Activated CD4-positive, alpha-beta T cell treated with anti-CD3 and anti-CD28 coated beads, Interleukin-2, amount 50 U/mL, for 4 hours (primary cell): ENCODE data around the gene SRGAP2C.
"Not testable (repeated sequence)": the region's sequence is repeated elsewhere in the genome, so short reads cannot be mapped to it uniquely, and the experiment has no call there.

Experiments used
- DNase-seq, 2 experiments: peaks; one replicate each; pipeline ENCODE4 v3.0.0-alpha.2; 2020

The SRGAP2C gene

DNA sequence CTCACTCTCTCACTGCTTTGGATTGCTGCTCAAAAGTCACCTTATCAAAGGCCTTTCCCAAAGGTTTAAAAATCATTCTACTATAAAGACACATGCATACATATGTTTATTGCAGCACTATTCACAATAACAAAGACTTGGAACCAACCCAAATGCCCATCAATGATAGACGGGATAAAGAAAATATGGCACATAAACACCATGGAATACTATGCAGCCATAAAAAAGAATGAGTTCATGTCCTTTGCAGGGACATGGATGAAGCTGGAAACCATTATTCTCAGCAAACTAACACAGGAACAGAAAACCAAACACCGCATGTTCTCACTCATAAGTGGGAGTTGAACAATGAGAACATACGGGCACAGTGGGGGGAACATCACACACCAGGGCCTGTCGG, 45.9 kb downstream of the SRGAP2C start:
- DNase-seq, result not testable (repeated sequence)

DNA sequence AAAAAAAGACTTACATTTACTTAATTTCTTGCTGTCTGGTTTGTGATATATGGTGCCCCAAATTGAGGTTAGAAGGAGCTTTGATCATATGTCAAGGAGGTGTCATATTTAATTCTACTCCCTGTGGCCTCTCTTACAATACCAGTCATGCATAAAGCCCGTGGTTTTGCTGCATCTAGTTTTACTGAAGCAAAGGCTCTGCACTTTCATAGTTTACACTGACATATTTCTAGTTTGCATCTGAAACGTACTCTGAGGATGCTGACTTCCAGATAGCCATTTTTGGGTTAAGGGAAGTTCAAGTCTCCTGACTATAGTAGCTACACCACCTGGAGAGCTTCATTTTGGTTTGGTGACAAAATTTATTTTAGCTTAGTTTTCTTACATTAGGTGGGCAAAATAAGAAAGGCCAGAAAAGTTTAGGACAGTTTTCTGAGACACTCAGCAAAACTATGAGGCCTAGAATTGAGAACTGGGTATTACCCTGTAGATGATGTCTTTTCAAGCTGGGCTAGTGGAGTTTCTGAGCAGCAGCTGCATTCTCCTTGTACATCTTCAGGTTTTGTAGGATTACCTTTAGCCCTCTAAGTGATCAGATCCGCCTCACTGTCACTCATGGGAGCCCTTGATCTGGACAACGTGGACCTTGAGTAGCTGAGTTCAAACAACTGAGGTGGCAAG, 47.8 kb downstream of the SRGAP2C start:
- DNase-seq, result not testable (repeated sequence)

DNA sequence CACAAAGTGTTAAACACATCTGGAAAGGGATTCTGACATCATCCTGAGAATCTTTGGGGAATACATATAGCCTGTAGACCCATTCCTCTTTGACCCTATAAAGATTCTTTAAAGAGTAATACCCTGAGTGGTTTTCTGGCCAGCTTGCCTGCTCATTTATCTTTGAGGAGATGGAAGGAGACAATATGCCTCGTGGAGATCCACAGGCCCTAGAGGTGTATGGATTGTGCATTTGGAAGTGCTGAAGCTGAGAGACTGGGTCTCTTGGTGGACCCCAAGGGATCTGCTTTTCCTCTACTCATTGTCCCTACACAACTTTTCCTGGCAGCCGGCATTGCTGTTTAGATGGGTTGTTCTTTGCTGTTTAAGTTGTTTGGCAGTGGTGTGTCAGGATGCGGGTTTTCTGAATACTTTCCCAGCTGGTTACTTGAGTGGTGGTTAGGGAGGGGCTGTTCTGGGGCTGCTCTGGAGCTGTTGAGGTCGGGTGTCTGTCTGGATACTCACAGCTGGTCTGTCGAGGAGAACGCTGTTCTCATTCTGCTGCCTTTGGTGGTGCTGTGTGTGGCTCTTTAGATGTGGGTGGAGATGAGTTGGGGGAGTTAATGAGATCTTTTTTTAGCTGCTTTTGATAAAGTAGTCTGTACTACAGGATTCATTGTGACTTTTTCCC, 49.5 kb downstream of the SRGAP2C start:
- not testable (repeated sequence) for DNase-seq

DNA sequence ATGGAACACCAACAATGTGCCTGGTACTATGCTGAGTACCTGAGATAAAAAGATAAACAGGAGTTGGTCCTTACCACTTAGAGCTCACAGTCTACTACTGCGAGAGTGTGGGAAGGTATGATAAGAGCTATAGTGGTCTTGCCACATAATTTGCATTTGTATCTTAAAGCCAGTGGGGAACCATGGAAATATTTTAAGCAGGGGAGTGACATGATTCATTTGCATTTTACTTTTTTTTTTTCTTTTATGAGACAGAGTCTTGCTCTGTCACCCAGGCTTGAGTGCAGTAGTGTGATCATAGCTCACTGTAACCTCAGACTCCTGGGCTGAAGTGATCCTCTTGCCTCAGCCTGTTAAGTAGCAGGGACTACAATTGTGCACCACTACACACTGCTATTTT, 53.6 kb downstream of the SRGAP2C start:
- DNase-seq, result not testable (repeated sequence)

DNA sequence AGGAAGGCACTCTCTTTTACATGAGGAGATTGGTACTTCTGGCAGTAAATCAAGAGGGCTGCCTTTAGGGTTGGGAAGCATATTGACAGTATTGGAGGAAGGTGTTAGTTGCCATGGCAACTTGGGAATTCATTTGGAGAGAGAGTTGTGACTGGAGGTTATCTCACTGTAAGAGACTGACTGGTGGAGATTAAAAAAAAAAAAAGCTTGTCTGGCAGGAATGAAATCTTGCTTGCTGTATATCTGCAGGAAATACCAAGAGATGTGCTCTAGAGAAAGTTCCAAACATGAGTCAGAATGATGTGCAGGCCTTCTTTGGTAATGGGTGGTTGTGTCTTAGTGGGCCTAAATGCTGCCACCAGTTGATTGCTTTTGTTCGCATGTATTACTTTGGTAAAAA, 59.1 kb downstream of the SRGAP2C start:
- DNase-seq, result not testable (repeated sequence)

DNA sequence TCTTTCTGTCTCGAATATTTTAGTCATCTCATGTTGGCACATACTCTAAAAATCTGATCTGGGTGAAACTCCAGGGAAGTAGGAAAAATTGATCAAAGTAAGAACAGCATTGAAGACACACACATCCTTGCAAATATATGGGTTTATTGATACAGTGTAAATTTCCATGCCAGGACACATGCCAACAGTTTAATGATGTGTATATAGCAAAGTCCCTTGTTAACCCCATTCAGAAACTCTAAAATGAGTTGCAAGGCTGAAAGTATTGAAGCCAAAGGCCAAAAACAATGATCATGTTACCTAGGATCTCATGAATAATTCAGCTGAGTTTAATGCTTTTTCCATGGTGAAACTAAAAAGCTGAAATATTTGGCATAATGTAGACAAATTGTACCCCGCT, 61.6 kb downstream of the SRGAP2C start:
- not testable (repeated sequence) for DNase-seq

DNA sequence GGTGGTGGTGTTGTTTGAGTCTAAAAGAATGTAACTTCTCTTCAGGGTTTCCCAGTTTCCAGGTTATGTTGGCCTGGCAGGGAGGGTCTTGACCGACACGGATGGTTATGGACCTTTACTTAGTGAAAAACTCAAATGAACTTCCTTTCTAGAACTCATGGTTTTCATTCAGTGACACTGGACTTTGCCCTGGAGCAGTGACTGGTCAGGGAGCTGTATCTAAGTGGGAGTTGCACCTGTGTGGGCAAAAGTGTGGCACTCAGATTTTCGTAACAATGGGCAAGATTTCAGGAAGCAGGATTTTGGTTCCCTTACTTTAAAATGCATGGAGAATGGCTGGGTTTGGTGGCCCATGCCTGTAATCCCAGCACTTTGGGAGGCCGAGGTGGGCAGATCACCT, 67.9 kb downstream of the SRGAP2C start:
- not testable (repeated sequence) for DNase-seq

DNA sequence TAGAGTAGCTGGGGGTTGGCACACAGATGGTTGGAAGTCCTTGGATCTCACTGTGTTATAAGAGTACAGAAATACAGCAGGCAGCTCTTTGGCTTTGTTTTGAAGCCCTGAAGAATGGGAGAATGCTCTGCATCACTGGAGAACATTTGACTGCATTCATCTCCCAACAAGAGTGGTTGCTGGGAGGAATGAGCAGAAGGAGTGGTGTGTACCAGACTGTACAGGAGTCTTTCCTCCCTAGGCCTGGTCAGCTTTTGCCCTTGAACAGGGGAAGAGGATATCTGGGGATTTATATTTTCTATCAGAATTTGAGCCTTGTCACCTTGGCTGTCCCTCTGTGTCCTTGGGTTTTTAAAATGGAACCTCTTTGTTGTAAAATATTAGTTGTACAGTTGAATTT, 69.8 kb downstream of the SRGAP2C start:
- DNase-seq, result not testable (repeated sequence)

DNA sequence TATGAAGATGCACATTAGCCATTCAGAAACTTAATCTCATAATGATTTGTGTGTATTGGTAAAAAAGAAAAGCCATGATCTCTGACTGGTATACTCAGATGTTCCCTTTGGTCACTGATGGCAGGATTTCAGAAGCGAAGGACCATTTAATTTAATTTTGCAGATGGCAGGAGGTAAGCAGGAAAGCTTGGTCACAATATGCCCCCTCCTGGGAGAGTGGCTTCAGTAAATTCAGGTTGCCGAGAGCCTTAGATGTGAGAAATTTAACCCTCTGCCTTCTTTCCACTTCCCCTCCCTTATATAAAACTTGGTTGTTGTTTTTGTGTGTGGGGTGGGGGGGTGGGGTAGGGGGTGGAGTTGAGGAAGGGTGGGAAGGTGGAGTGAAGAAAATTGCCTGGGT, 72.9 kb downstream of the SRGAP2C start:
- not testable (repeated sequence) for DNase-seq

DNA sequence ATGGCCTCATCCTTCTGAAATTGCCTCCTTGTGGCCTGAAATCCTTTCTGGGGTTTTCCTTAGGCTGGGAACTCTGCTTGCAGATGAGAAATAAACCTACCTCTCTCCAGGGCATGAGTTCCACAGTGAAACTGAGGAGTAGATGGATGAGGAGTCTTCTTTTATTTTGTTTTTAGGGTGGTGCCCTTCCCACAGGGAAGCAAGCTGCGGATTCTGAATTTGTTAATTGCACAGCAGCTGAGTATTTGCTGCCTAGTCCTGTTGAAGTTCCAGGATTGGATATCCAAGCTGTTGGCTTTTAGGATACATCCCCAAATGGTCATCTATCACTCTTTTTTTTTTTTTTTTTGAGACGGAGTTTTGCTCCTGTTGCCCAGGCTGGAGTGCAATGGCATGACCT, 73.4 kb downstream of the SRGAP2C start:
- DNase-seq, result not testable (repeated sequence)

DNA sequence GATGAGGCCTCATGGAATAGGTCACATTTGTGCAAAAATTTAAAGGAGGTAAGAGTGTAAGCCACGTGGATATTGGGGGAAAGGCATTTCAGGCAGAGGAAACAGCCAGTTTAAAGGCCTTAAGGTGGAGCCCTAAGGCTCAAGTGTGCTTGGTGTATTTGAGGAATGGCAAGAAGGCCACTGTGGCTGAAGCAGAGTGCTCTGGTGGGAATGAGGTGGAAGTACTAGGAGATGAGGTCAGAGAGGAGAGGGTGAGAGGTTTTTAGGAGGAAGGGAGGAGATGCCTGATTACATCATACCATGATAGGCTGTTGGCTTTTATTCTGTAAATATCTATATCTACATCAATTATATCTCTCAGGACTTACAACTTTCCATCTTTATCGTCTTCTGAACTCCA, 75.4 kb downstream of the SRGAP2C start:
- DNase-seq, result not testable (repeated sequence)

DNA sequence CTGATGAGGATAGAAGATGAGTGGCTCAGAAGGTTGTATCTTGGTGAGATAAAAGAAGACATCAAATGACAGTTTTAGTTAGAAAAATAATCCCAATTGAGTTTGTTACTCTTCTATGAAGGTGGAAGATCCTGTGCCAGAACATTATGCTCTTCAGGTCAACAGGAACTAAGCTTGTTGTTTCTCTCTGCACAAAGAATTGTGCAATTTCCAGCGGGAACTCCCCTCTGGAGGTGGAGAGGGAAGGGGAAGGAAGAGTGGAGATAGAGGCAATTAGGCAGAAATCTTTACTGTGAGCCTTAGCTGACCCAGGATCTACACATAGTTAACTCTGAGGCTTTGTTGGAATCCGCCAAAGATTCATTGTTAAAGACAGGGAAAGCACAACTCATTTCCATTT, 77.4 kb downstream of the SRGAP2C start:
- not testable (repeated sequence) for DNase-seq

DNA sequence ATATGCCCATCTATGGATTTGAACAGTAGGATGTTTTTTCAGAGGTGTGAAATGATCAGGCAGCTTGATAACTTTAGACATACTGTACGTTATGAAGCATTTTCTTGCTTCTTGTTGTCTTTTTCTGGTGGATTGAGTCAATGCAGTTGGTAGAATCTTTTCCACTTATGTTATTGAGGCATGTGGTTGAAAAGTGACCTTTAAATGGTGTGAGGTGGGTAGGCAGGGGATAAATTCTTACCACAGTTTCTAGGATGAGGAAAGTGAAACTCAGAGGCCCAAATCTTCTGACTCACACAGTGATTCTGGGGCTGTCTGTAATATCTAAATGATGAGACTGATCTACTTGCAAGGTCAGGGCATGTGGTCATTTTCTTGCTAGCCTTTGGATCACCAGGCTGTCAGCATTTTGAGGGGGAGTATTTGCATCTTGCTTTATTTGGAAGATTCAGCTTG, 79.0 kb downstream of the SRGAP2C start:
- DNase-seq, result not testable (repeated sequence)

DNA sequence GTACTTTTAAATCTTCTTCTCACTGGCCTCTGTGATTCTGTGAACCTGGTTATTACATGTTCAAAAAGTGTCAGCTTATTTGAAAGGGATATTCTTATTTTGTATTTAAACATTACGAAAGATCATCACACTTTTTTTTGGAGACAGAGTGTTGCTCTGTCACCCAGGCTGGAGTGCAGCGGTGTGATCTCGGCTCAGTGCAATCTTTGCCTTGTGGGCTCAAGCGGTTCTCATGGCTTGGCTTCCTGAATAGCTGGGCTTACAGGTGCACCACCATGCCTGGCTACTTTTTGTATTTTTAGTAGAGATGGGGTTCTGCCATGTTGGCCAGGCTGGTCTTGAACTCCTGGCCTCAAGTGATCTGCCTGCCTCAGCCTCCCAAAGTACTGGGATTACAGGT, 82.3 kb downstream of the SRGAP2C start:
- not testable (repeated sequence) for DNase-seq

DNA sequence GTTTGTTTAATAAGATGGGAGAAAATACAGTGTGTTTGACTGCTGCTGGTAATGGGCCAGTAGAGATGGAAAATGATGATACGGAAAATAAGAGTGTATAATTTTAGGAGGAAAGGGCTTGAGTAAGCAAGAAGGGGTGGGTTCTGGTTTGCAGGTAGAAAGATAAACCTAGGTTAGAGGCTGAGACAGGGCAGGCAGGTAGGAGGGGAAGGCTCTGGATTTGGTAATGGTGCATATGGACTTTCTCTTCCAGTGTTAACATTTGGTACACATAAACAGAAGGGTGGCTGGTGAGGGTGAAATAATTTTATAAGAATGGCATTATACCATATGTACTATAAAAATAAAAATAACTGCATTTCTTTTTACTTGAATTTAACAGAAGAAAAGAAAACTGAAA, 84.5 kb downstream of the SRGAP2C start:
- not testable (repeated sequence) for DNase-seq

DNA sequence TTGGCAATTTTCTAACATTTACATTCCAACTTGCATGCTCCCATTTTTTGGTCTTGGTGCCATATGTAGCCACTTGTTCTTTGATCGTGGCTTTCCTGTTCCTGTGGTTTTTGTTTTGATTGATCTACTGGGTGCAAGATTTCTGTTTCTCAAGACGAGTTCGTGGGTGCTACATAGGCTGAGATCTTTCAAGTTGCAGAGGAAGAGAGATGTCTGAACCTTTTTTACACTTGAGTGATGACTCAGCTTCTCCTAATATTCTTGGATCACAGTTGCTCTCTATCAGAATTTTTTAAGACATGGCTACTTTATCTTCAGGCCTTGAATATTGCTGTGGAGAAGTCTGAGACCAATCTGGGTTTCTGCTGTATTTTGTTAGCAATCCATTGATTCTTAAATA, 85.2 kb downstream of the SRGAP2C start:
- DNase-seq, result not testable (repeated sequence)

DNA sequence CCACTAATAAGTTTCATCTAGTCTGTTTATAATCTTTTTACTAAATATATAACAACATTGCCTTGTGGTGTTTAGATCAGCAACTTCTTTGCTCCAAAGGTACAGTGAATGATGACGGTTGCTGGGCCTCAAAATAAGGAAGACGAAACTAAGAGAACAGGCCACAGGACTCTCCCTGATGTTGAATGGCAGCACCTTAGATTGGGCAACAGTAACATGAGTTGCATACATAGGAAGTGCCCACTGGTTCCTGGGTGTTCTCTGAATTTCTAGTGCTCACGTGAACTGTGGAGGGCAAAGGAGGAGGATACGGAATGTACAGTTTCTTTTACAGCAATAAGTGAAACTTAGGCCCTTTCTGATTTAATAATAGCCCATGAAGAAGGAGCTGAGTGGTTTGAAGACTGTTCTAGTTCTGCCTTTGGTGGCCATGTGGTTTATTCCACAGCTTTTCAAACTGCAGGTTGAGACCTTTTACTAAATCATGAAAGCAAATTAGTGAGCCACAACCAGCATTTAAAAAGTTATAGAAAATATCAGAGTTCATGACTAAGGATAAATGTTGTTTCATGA, 86.5 kb downstream of the SRGAP2C start:
- DNase-seq, result not testable (repeated sequence)

DNA sequence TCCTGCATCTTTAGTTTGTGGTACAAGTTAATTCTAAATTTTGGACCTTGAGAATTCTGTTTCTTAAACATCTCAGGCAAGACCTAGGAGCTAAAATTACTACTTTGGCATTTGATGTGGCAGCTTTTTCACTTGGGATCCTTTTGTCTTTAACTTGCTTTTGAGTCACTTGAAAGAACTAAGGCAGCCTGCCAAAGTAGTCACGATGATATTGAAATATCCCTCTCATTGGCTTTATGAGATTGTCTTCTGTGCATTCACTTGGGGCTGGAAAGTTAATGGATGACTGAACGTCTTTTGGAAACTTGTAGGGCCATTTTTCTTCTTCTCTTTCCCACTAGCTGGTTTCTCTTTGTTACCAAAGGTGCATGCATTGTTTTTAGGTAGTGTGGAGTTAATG, 90.7 kb downstream of the SRGAP2C start:
- not testable (repeated sequence) for DNase-seq

DNA sequence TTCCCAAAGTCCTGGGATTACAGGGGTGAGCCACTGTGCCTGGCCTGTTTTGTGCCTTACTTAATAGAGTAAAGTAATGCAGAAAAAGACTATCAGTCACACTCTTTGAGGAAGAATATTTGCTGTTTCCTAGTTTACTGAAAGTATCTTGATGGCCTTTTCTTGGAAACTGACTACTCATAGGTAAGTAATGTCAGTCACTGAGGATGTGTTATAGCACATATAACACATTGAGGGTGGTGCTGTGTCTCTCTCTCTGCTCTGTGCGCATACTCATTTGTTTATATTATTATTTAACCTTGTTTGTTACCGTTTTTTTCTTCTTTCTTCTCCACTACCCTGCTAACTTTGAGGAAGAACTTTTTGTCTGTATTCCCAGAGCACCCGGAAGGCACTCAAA, 93.4 kb downstream of the SRGAP2C start:
- DNase-seq, result not testable (repeated sequence)

DNA sequence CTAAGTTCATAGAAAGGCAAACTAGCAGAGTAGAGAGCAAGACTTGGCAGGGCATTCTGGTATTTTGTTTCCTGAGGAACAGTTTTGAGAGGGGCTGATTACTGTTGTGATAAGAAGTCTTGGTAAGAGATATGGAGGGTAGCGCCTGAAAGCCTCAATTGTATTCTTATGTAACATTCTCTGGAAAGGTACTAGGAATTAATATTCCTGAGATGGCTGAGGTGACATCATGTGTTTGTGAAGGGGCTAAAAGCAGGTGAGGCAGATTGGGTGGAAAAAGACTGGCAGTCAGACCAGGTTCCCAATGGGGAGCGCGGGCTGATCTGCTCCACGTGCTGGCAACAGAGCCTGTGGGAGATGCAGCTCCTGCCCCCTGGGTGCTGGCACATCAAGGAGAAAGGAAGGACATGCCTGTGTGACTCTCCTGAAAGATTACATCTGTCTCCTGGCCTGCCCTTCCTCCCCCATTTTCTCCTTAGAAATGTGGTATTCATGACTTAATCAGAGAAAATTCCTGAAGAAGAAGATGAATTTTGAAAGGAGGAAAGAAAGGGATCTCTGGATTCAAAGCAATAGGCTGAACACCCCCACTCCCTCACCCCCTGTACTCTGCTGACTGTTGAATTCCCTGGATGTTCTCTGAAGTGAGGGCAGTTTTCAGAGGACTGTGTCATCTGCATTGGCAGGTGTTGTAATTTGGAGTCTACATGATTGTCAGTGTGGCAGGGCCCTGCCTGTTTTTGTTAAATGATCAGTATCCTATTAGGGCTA, 94.2 kb downstream of the SRGAP2C start:
- not testable (repeated sequence) for DNase-seq

DNA sequence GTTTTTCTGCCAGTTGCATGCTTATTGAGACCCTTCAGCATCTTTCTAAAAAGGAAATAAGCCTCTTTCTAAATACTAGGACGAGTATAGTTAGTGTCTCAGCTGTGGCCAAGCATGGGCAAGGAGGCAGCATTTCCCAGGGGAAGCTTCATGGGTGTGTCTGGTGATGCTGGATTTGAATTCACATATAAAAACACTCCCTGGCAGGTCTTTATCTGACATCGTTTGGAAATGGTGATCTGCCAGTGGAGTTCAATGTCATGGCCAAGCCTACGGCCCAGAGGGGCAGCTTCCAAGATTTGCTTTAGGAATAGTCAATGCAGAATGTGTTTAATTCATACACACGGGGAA, 94.7 kb downstream of the SRGAP2C start:
- DNase-seq, result not testable (repeated sequence)

DNA sequence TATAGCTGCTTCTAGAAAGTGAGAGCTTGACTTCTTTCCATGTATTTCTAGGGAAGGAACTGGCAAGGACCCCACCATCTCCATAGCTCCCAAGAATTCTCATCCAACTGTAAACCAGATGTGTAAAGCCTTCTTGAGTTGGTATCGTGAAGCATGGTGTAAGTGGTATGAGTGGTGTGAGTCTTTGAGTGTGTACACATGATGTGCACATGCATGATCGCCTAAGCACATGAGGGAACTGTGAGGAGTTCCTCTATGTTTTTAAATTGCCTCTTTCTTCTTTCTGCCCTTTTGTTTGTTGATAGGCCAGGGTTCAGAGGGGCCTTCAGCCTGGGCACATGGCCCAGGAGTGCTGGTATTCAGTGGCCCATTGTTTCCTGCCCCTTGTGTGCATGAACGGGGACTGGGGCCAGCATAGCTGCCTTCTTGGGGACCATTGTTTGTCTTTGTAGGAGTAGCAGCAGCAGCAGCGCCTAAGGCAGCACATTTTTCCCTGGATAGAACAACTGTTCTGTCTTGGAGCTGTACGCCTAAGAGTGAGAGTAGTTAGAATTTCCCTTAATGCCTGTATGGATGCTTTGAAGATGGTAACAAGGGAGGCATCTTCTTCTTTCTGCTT, 96.0 kb downstream of the SRGAP2C start:
- DNase-seq, result not testable (repeated sequence)

DNA sequence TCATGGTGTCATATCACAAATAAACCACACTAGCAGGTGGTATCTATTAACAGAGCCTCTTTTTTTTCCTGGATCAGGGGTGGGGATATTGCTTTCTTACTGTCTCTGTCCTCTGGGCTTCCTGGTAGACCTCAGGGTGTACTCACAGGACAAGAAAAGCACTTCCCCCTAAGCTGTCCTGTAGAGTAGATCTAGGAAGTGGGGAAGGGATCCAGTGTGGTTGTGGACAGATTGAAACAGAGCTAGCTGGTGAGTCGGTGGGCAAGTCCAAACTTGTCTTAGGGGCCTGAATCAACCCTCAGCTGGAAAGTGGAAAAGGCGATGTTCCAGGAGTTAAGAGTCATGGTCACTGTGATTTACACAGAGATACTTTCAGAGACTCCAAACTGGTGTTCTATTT, 96.7 kb downstream of the SRGAP2C start:
- not testable (repeated sequence) for DNase-seq
